Transverse colon (tissue), 4 donors: ENCODE data around the gene NFASC.

Experiments used
- POLR2A ChIP-seq: fragments of 450-650 bp; IDR thresholded peaks from one replicate; pipeline ENCODE4 v1.6.1; 2016; ENCODE audit warnings: antibody characterized with exemption, mild to moderate bottlenecking, moderate library complexity
- POLR2AphosphoS5 ChIP-seq, 3 donors: sonication (generic); formaldehyde crosslinking; IDR thresholded peaks; one replicate each; pipeline ENCODE4 v1.6.1; 2016; ENCODE audit warnings: antibody characterized with exemption in 3 of 3
- TF ChIP-seq, protein P1 (sequence below), 5 experiments: fragments of 200-600 bp in 3 of 5; fragments of 450-650 bp in 2 of 5; sonication (generic) in 3 of 5; IDR thresholded peaks; 1 replicate in 2 of 5; 2 replicates in 3 of 5; pipeline ENCODE4 v1.5.1; 2016 to 2017; ENCODE audit warnings: antibody characterized with exemption in 5 of 5, inconsistent platforms in 3 of 5, mild to moderate bottlenecking in 2 of 5, moderate library complexity in 1 of 5

DNA sequence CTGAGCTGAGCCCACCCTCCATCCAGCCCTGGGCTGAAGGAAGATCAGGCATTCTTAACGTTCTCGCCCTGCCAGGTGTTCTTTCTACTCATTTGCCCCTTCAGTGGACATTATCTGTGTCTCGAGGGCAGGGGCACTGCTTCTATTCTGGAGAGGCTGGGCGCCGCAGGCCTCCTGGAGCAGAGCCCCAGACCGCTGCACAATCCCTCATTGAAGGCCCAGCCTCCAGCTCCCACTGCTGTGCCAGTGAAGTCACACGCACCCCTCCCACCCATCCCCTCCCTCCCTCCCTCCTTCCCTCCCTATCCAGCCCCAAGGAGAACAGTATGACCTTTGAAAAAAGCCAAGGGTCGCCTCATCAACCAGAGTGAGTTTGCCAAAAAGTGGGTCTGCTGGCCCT is 76.7 kb downstream of the NFASC start:
- TF ChIP-seq, protein P1, sequence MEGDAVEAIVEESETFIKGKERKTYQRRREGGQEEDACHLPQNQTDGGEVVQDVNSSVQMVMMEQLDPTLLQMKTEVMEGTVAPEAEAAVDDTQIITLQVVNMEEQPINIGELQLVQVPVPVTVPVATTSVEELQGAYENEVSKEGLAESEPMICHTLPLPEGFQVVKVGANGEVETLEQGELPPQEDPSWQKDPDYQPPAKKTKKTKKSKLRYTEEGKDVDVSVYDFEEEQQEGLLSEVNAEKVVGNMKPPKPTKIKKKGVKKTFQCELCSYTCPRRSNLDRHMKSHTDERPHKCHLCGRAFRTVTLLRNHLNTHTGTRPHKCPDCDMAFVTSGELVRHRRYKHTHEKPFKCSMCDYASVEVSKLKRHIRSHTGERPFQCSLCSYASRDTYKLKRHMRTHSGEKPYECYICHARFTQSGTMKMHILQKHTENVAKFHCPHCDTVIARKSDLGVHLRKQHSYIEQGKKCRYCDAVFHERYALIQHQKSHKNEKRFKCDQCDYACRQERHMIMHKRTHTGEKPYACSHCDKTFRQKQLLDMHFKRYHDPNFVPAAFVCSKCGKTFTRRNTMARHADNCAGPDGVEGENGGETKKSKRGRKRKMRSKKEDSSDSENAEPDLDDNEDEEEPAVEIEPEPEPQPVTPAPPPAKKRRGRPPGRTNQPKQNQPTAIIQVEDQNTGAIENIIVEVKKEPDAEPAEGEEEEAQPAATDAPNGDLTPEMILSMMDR (IDR thresholded peaks at IDR 0.05), result no peak
- TF ChIP-seq POLR2A, result no peak
- no peak for TF ChIP-seq POLR2AphosphoS5 (IDR thresholded peaks at IDR 0.05)
